ENCODE data around the gene DDX5. TPM values are rescaled to one million over a fixed set of nuclear protein-coding genes. Genes with fewer than 3 reads are reported as not detected.

The DDX5 gene
- total RNA-seq, 6 donors from 2014 or later, result 554 to 1,286 (median 754) TPM

GRCh38 chr17:64500862-64501765 is 5.0 kb downstream of the DDX5 start:
- no peak for ATAC-seq (ENCODE audit: low FRiP score in 2 of 2)
- Histone ChIP-seq H3K4me3 (no peak overlapping the region), H3K36me3 (peaks cover 55 to 78% (median 67%) of the 10 kb centered on the region in 4 donors), H3K27ac (no peak overlapping the region), H3K4me1 (peaks cover 46 to 71% (median 58%) of the 10 kb centered on the region in 4 donors), H3K27me3 (no peaks in the 10 kb centered on the region), H3K9me3 (no peaks in the 10 kb centered on the region)
- TF ChIP-seq POLR2A (IDR thresholded peaks at IDR 0.05) (peak in 1 of 4 donors; percentile 3), EP300 (IDR thresholded peaks at IDR 0.05) (no peak), POLR2AphosphoS5 (IDR thresholded peaks at IDR 0.05) (no peak)
- no peak for DNase-seq
- WGBS, 2 donors, result 85 to 86% methylated on average over 11 of the region's 11 CpGs

- Histone ChIP-seq H3K4me1 (peaks cover 52 to 77% (median 65%) of the 10 kb centered on the region in 4 donors), H3K27me3 (no peaks in the 10 kb centered on the region), H3K27ac (no peak overlapping the region), H3K4me3 (no peak overlapping the region), H3K9me3 (no peaks in the 10 kb centered on the region), H3K36me3 (peaks cover 55 to 78% (median 67%) of the 10 kb centered on the region in 4 donors)
- no peak for ATAC-seq (ENCODE audit: low FRiP score in 2 of 2)
- no peak for TF ChIP-seq EP300 (IDR thresholded peaks at IDR 0.05)
- TF ChIP-seq POLR2A (IDR thresholded peaks at IDR 0.05), result no peak
- TF ChIP-seq POLR2AphosphoS5 (IDR thresholded peaks at IDR 0.05), result no peak
- TF ChIP-seq CTCF (IDR thresholded peaks at IDR 0.05), result no peak
- 92 to 95% methylated on average over 8 of the region's 8 CpGs for WGBS, 2 donors
- DNase-seq, result no peak
These were observed 5.6 kb downstream of the DDX5 start for GRCh38 chr17:64500487-64500859.

- H3K9me3 ChIP-seq, result no peaks in the 10 kb centered on the region
- ATAC-seq (ENCODE audit: low FRiP score in 2 of 2), result no peak
- H3K36me3 ChIP-seq, result peaks cover 55 to 77% (median 67%) of the 10 kb centered on the region in 4 donors
- H3K4me3 ChIP-seq, result no peak overlapping the region
- H3K4me1 ChIP-seq, result peaks cover 57 to 83% (median 70%) of the 10 kb centered on the region in 4 donors
- TF ChIP-seq EP300 (IDR thresholded peaks at IDR 0.05), result no peak
- no peak for TF ChIP-seq POLR2AphosphoS5 (IDR thresholded peaks at IDR 0.05)
- TF ChIP-seq CTCF (IDR thresholded peaks at IDR 0.05), result no peak
- TF ChIP-seq POLR2A (IDR thresholded peaks at IDR 0.05), result no peak
- no peaks in the 10 kb centered on the region for H3K27me3 ChIP-seq
- 88 to 90% methylated on average over 6 of the region's 6 CpGs for WGBS, 2 donors
- no peak overlapping the region for H3K27ac ChIP-seq
- no peak for DNase-seq
These were observed 6.1 kb downstream of the DDX5 start for GRCh38 chr17:64499805-64500486.

DNA sequence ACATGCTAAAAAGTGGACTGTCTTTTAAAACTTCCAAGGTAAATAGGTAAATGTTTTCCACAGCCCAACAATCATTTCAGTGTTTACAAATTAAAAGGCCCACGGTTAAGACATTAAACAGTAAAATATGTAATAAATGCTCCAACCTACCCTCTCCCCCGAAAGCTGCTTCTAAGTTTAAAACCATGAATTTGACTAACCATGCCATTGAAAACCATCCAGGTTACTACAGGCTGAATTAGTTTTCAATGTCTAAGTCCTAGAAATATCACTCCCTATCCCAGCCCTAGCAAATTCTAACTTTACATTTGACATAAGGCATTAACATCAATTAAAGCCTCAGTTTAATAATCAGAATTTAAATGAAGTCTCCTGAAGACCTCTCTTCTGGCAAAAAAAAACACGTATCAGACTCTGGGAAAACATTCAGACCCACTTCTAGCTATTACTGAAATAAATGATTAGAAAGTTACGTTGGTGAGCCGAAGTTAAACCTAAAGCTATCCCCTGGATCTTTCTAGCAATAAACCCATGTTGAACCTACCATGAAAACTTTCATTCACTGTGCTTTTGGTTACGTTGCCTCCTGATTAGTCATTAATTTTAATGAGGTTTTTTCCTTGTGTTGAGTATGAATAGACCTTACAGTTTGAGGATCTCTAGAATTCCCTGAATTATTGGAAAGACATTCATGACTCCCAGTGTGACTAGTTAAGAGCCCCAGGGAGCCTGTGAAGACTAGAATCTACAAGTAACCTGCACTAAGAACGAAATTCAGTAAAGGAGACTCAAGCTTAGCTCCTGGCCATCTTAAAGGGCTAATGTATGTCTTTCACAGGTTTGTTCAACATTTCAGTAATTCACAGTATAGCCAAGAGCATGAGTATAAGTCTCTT is 7.5 kb downstream of the DDX5 start:
- Histone ChIP-seq H3K9me3 (no peaks in the 10 kb centered on the region), H3K4me1 (peaks cover 52 to 81% (median 67%) of the 10 kb centered on the region in 4 donors), H3K4me3 (peak overlapping the region in 1 of 4 donors; percentile 61), H3K27ac (peak overlapping the region in 1 of 4 donors; percentile 80), H3K36me3 (peaks cover 45 to 63% (median 56%) of the 10 kb centered on the region in 4 donors), H3K27me3 (no peaks in the 10 kb centered on the region)
- TF ChIP-seq POLR2AphosphoS5 (IDR thresholded peaks at IDR 0.05), result no peak
- TF ChIP-seq EP300 (IDR thresholded peaks at IDR 0.05), result no peak
- TF ChIP-seq CTCF (IDR thresholded peaks at IDR 0.05), result no peak
- no peak for TF ChIP-seq POLR2A (IDR thresholded peaks at IDR 0.05)
- WGBS, 2 donors, result 76 to 78% methylated on average over 7 of the region's 7 CpGs
- DNase-seq, result no peak
- no peak for ATAC-seq (ENCODE audit: low FRiP score in 2 of 2)
